Liver (tissue), 3 donors: Measurements from ENCODE around the gene GPANK1.

Experiments
- FOXA1 ChIP-seq: IDR thresholded peaks from 2 replicates; pipeline ENCODE4 v1.6.1; 2016; ENCODE audit warnings: antibody characterized with exemption
- HNF4G ChIP-seq: IDR thresholded peaks from 2 replicates; pipeline ENCODE4 v1.6.1; 2016; ENCODE audit warnings: antibody characterized with exemption
- RAD21 ChIP-seq, 2 donors: IDR thresholded peaks; 2 replicates each; pipeline ENCODE4 v1.6.1; 2016; ENCODE audit warnings: antibody characterized with exemption in 2 of 2, mild to moderate bottlenecking in 2 of 2
- RXRA ChIP-seq, 2 donors: IDR thresholded peaks; 2 replicates each; pipeline ENCODE4 v1.6.1; 2017 to 2018; ENCODE audit warnings: antibody characterized with exemption in 2 of 2, mild to moderate bottlenecking in 1 of 2
- SP1 ChIP-seq: IDR thresholded peaks from 2 replicates; pipeline ENCODE4 v1.6.1; 2018; ENCODE audit warnings: antibody characterized with exemption, mild to moderate bottlenecking
- TAF1 ChIP-seq: conservative IDR thresholded peaks from 2 replicates; pipeline ENCODE4 v1.6.1; 2016; ENCODE audit warnings: antibody characterized with exemption, mild to moderate bottlenecking
- YY1 ChIP-seq: IDR thresholded peaks from 2 replicates; pipeline ENCODE4 v1.6.1; 2016; ENCODE audit warnings: antibody characterized with exemption, mild to moderate bottlenecking
- TF ChIP-seq, protein P1 (sequence below): fragments of 150-350 bp; IDR thresholded peaks from 2 replicates; pipeline ENCODE4 v1.5.1; 2017; ENCODE audit warnings: improper control_type of control experiment, low read depth, low read length; ENCODE audit not compliant: missing input control
- TF ChIP-seq, protein P2 (sequence below): IDR thresholded peaks from 2 replicates; pipeline ENCODE4 v1.6.1; 2016; ENCODE audit warnings: antibody characterized with exemption
- TF ChIP-seq, protein P3 (sequence below): IDR thresholded peaks from 2 replicates; pipeline ENCODE4 v1.6.1; 2016; ENCODE audit warnings: antibody characterized with exemption
- TF ChIP-seq, protein P4 (sequence below): IDR thresholded peaks from 2 replicates; pipeline ENCODE4 v1.6.1; 2016; ENCODE audit warnings: antibody characterized with exemption, mild to moderate bottlenecking
- TF ChIP-seq, protein P5 (sequence below): IDR thresholded peaks from 2 replicates; pipeline ENCODE4 v1.6.1; 2016; ENCODE audit warnings: antibody characterized with exemption
- donor health status: healthy.
- donor health status: healthy.

DNA sequence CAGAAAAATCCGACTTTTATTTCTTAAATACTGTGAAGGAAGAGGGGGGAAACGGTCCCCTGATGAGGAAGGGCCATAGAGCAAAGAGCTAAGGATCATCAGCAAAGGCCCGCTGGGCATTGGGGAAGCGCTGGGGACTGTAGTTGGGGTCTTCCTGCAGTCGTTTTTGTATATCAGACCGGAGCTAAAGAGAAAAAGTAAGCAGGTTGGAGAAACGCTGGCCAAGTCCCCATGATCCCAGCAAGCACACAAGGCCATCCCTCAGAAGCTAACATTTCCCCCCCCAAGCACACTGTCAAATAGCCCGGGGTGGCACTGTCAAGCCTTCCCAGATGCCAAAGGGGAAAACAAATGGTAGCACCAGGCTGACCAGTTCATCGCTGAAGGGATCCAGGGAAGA lies 25.8 kb downstream of the GPANK1 start:
- TF ChIP-seq RAD21 (IDR thresholded peaks at IDR 0.05), result no peak
- TF ChIP-seq, protein P1, sequence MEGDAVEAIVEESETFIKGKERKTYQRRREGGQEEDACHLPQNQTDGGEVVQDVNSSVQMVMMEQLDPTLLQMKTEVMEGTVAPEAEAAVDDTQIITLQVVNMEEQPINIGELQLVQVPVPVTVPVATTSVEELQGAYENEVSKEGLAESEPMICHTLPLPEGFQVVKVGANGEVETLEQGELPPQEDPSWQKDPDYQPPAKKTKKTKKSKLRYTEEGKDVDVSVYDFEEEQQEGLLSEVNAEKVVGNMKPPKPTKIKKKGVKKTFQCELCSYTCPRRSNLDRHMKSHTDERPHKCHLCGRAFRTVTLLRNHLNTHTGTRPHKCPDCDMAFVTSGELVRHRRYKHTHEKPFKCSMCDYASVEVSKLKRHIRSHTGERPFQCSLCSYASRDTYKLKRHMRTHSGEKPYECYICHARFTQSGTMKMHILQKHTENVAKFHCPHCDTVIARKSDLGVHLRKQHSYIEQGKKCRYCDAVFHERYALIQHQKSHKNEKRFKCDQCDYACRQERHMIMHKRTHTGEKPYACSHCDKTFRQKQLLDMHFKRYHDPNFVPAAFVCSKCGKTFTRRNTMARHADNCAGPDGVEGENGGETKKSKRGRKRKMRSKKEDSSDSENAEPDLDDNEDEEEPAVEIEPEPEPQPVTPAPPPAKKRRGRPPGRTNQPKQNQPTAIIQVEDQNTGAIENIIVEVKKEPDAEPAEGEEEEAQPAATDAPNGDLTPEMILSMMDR, result no peak
- no peak for TF ChIP-seq SP1
- TF ChIP-seq, protein P2, sequence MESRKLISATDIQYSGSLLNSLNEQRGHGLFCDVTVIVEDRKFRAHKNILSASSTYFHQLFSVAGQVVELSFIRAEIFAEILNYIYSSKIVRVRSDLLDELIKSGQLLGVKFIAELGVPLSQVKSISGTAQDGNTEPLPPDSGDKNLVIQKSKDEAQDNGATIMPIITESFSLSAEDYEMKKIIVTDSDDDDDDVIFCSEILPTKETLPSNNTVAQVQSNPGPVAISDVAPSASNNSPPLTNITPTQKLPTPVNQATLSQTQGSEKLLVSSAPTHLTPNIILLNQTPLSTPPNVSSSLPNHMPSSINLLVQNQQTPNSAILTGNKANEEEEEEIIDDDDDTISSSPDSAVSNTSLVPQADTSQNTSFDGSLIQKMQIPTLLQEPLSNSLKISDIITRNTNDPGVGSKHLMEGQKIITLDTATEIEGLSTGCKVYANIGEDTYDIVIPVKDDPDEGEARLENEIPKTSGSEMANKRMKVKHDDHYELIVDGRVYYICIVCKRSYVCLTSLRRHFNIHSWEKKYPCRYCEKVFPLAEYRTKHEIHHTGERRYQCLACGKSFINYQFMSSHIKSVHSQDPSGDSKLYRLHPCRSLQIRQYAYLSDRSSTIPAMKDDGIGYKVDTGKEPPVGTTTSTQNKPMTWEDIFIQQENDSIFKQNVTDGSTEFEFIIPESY, result no peak
- TF ChIP-seq, protein P3, sequence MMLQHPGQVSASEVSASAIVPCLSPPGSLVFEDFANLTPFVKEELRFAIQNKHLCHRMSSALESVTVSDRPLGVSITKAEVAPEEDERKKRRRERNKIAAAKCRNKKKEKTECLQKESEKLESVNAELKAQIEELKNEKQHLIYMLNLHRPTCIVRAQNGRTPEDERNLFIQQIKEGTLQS, result no peak
- no peak for TF ChIP-seq HNF4G
- no peak for TF ChIP-seq RXRA (IDR thresholded peaks at IDR 0.05)
- no peak for TF ChIP-seq TAF1
- TF ChIP-seq, protein P4, sequence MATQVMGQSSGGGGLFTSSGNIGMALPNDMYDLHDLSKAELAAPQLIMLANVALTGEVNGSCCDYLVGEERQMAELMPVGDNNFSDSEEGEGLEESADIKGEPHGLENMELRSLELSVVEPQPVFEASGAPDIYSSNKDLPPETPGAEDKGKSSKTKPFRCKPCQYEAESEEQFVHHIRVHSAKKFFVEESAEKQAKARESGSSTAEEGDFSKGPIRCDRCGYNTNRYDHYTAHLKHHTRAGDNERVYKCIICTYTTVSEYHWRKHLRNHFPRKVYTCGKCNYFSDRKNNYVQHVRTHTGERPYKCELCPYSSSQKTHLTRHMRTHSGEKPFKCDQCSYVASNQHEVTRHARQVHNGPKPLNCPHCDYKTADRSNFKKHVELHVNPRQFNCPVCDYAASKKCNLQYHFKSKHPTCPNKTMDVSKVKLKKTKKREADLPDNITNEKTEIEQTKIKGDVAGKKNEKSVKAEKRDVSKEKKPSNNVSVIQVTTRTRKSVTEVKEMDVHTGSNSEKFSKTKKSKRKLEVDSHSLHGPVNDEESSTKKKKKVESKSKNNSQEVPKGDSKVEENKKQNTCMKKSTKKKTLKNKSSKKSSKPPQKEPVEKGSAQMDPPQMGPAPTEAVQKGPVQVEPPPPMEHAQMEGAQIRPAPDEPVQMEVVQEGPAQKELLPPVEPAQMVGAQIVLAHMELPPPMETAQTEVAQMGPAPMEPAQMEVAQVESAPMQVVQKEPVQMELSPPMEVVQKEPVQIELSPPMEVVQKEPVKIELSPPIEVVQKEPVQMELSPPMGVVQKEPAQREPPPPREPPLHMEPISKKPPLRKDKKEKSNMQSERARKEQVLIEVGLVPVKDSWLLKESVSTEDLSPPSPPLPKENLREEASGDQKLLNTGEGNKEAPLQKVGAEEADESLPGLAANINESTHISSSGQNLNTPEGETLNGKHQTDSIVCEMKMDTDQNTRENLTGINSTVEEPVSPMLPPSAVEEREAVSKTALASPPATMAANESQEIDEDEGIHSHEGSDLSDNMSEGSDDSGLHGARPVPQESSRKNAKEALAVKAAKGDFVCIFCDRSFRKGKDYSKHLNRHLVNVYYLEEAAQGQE, result no peak
- TF ChIP-seq FOXA1, result no peak
- TF ChIP-seq YY1, result no peak
- TF ChIP-seq, protein P5, sequence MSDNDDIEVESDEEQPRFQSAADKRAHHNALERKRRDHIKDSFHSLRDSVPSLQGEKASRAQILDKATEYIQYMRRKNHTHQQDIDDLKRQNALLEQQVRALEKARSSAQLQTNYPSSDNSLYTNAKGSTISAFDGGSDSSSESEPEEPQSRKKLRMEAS, result no peak
